Measurements from ENCODE around the gene WDR33.

- TF ChIP-seq CTCF (IDR thresholded peaks at IDR 0.05) (no peak), POLR2A (IDR thresholded peaks at IDR 0.05) (no peak)
These were observed 140.7 kb downstream of the WDR33 start for GRCh38 chr2:127670055-127670956.
